HG02840 (cell line): ENCODE results near the gene C14orf93.
"Not testable (repeated sequence)": the region's sequence is repeated elsewhere in the genome, so short reads cannot be mapped to it uniquely, and the experiment has no call there.

Experiments
- ATAC-seq: cut with Tn5 transposase; IDR thresholded peaks from one replicate; pipeline ENCODE4 v1.9.1; 2021; ENCODE audit warnings: mild to moderate bottlenecking, moderate library complexity, moderate number of reproducible peaks; ENCODE audit not compliant: unreplicated experiment, low FRiP score

The C14orf93 gene

GRCh38 chr14:23023022-23023794, 13.3 kb upstream of the C14orf93 start:
- ATAC-seq: no peak

GRCh38 chr14:23021889-23022442, 12.0 kb upstream of the C14orf93 start:
- no peak for ATAC-seq

DNA sequence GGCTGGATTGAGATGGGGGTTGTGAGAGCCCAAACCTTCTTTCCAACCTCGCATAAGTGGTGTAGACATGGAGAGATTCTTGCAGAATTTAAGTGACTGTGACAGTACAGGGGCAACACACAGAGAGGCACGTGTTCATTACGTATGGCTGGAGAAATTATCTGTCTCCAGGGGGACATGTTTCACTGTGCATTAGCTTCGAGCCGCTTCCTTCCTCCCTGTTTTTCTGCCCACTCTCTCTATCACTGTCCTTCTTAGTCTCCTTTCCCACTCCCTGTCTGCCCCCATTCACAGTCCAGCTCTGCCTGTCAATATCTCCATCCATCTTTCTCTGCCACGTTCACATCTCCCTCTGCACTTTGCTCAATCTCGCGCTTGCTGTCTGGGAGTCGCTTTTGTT, 11.5 kb upstream of the C14orf93 start:
- ATAC-seq: no peak

- no peak for ATAC-seq
Observed at GRCh38 chr14:23020143-23021128, 10.5 kb upstream of the C14orf93 start.

GRCh38 chr14:23018107-23018506, 8.2 kb upstream of the C14orf93 start:
- ATAC-seq: no peak

DNA sequence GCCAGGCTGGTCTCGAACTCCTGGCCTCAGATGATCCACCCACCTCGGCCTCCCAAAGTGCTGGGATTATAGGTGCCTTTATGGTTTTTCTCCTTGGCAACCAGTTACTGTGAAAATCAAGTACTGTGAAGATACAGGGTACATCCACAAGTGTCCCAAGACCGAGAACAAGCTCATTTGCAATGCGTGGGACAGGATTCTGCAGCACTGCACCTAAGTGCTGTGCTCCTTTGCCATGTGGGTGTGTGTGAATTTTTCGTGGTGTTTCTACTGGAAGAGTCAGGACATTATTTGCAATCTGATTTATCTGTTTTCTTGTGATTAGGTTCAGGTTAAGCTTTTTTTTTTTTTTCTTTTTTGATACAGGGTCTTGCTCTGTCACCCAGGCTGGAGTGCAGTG, 7.1 kb upstream of the C14orf93 start:
- no peak for ATAC-seq

- no peak for ATAC-seq
Observed at GRCh38 chr14:23015618-23016017, 5.7 kb upstream of the C14orf93 start.

- ATAC-seq: not testable (repeated sequence)
Observed at GRCh38 chr14:23013749-23014054, 3.8 kb upstream of the C14orf93 start.

DNA sequence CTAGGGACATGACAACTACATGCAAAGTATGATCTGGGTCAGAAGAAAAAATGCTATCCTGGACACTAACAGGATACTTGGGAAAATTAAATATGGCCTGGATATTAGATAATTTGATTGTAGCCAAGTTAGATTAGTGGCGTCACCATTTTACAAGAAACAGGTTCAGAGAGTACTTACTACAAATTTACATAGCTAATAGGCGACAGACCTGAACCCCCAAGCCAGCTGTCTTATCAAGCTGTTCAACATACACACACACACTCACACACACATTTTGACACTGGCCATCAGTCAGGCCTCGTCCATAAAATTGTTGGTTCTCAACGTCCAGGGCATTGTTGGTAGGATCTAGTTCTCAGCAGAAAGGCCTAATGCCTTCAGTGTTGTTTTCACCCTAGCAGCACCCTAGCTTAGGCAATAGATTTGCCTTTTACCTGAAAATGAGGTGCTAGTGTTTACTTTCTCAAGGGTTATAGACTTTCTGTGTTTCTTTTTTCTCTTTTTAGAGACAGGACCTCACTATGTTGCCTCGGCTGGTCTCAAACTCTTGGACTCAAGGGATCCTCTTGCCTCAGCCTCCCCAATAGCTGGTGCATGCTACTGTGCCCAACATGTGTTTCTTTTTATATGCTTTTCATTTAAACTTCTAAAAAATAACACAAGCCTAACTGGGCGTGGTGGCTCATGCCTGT, 3.3 kb upstream of the C14orf93 start:
- no peak for ATAC-seq

DNA sequence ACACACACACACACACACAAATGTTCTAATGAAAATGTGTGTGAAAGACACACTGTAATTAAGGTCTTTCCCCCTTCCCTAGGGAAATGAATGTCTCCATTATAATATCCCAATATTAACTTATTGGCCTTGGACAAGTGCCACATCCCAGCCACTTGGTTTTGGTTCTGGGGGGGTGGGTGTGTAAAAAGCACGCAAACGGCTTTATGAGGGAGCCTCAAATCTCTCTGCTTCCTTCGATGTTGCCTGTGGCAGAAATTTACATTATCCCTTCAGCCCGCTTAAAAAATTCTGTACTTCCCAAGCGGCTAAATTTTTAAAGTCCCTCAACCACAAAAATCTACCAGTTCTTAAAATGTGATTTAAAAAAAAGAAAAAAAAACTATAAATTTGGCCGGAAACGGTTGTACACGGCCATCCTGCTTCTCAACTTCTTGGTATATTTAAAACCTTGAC, 432 bp downstream of the C14orf93 start:
- no peak for ATAC-seq

- no peak for ATAC-seq
Observed at GRCh38 chr14:23008831-23009230, 1.1 kb downstream of the C14orf93 start.

GRCh38 chr14:23006544-23007419, 3.2 kb downstream of the C14orf93 start:
- peak; percentile 96 for ATAC-seq

DNA sequence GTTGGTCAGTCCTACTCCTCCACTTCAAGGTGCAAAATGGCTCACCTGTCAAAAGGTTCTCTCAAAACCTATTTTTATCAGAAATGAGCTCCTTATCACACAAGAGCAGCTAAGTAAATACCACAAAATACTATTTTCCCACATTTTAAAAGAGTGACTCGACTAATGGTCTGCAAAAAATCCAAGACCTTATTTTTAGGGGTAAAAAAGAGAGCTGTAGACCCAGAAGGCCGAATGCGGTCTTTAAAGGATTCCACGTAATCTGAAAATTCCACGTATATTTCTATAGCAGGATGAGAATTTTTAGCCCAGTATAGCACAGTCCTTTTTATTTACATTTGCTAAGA, 3.8 kb downstream of the C14orf93 start:
- ATAC-seq: no peak

DNA sequence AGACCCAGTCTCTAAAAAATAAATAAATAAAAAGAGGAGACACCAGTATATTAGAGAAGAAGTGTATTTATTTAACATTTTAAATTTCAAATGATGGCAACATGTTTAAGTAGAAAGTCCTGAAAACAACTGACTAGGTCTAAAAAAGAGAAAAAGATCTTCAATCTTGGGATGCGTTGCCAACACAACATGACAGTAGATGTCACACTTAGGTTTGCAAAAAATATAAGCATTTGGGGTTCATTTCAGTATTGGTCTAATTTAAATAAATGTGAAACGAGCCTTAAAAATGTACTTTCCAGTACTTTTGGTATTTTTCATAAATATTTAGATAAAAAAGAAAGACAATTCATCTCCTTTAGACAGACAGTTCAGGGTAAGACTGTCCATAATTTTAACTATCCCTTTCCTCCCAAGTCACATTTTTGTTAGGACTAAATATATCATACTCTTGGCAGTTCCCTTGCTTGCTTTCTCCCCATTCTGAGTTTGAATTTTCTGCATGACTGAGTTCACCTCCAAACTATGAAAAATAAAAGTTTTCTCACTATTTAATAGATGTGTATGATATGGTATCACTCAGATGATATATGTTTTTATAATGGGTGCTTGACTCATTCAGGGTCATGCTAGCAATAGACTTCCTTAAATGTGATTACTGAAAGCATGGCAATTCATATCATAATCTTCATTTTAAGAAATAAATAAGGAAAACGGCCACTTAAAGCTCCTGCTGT, 4.3 kb downstream of the C14orf93 start:
- ATAC-seq: no peak

DNA sequence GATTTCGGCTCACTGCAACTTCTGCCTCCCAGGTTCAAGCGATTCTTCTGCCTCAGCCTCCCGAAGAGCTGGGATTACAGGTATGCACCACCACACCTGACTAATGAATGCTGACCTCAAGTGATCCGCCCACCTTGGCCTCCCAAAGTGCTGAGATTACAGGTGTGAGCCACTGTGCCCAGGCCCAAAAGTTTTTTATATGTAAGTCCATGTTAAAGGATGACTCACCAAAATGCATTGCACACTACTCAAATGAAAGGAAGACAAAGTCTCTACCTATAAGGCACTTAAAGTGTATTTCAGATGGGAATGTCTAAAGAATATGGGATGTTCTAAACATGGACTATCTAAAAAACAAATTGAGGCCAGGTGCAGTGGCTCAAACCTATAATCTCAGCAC, 5.7 kb downstream of the C14orf93 start:
- ATAC-seq: not testable (repeated sequence)

- no peak for ATAC-seq
Observed at GRCh38 chr14:23002592-23002991, 7.4 kb downstream of the C14orf93 start.

- no peak for ATAC-seq
Observed at GRCh38 chr14:23000860-23001259, 9.1 kb downstream of the C14orf93 start.

GRCh38 chr14:22998329-22999012, 11.5 kb downstream of the C14orf93 start:
- no peak for ATAC-seq
